HG02759 (cell line): Measurements from ENCODE around the gene CNOT4.
"Not testable (repeated sequence)": the region's sequence is repeated elsewhere in the genome, so short reads cannot be mapped to it uniquely, and the experiment has no call there.

ENCODE experiments used
- ATAC-seq: cut with Tn5 transposase; IDR thresholded peaks from one replicate; pipeline ENCODE4 v1.9.1; 2021; ENCODE audit warnings: mild to moderate bottlenecking, moderate library complexity; ENCODE audit not compliant: unreplicated experiment

Gene CNOT4

GRCh38 chr7:135333200-135333599 lies 176.7 kb downstream of the CNOT4 start:
- ATAC-seq: no peak

- no peak for ATAC-seq
Observed at GRCh38 chr7:135330088-135330487, 179.8 kb downstream of the CNOT4 start.

- ATAC-seq: no peak
Observed at GRCh38 chr7:135328526-135328925, 181.4 kb downstream of the CNOT4 start.

GRCh38 chr7:135328053-135328452 lies 181.8 kb downstream of the CNOT4 start:
- ATAC-seq: no peak

GRCh38 chr7:135327458-135327857 lies 182.4 kb downstream of the CNOT4 start:
- ATAC-seq: no peak

GRCh38 chr7:135326636-135327280 lies 183.1 kb downstream of the CNOT4 start:
- ATAC-seq: no peak

- ATAC-seq: no peak
Observed at GRCh38 chr7:135322571-135323340, 187.1 kb downstream of the CNOT4 start.

- no peak for ATAC-seq
Observed at GRCh38 chr7:135321556-135321955, 188.3 kb downstream of the CNOT4 start.

GRCh38 chr7:135320953-135321352 lies 188.9 kb downstream of the CNOT4 start:
- not testable (repeated sequence) for ATAC-seq

GRCh38 chr7:135320268-135320667 lies 189.6 kb downstream of the CNOT4 start:
- no peak for ATAC-seq

GRCh38 chr7:135317676-135318325 lies 192.1 kb downstream of the CNOT4 start:
- no peak for ATAC-seq

GRCh38 chr7:135316648-135317313 lies 193.1 kb downstream of the CNOT4 start:
- no peak for ATAC-seq

- ATAC-seq: no peak
Observed at GRCh38 chr7:135313971-135314370, 195.9 kb downstream of the CNOT4 start.
